Nucleus accumbens (tissue), 56 donors: Measurements from ENCODE around the gene RNF186.
"Not testable (repeated sequence)": the region's sequence is repeated elsewhere in the genome, so short reads cannot be mapped to it uniquely, and the experiment has no call there.

ENCODE experiments used
- DNase-seq, 56 donors: peaks; one replicate each; lab custom pipeline; 2025; lab: John Stamatoyannopoulos, UW

RNF186 gene

DNA sequence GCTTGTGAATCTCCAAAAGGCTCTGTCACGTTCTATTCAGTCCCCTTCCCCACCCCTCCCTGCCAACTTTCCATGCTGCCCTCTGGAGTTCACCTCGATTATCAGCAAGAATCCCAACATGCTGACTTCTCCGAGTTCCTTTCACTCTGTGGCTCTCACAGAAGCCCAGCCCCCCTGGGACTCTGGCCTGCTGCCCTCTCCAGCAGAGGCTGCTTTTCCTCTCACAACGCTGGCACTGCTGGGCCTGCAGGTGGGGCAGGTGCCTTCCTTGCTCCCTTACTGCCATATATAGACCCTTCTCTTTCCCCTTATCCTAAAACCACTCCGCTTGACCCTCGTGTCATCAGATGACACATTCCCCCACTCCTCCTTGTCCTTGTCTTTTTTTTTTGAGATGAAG lies 10.2 kb upstream of the RNF186 start:
- no peak for DNase-seq

DNA sequence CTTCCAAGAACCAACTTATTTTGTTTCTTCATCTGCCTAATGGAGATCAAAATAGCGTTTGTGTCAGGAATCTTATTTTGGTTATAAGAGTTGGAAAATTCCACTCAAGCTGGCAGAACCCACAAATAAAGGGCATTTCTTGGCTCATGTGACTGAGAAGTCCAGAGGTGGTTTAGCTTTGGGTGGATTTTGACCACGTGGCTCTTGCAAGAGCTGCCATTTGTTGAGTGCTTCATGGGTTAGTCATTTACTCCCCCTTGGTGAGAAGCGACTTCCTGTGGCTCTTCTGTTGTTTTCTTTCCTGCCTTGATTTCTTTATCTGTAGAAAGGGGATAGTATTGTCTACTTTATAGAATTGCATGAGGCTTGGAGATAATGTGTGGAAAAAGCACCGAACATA lies 9.5 kb upstream of the RNF186 start:
- DNase-seq: no peak

DNA sequence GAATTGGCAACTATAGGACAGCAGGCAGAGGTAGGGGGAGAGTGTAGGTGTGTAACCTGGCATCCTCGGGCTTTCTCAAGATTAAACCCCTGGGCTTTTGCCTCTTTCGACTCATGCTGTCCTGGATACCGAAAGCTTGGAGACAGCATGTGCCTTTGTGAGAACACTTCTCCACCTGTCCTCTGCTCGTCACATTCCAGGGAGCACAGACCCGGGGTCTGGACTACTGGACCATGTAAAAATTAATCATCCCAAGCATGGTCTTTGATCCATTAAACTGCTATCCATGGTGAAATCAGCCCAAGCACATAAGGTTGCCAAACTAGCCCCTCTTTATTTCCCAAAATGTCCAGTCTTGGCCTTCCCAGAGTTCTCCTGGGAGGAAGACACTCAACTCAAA lies 9.0 kb upstream of the RNF186 start:
- DNase-seq: no peak

DNA sequence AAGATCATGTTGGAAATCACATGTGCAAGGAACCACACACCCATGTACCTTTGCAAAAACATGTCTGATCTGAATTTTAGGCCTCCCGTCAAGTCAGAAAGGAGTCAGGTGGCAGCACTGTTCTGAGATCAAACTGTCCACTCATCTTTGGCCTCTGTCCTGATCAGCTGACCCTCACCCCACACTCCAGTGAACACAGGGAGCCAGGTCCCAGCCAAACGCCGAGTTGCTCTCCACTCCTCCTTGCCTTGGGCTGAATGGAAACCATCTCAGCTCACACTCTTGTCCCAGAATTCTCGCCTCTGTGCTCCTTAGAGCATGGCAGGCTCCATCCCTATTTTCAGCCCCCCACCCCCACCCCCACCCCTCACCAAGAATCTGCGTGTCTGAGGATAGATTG lies 4.6 kb upstream of the RNF186 start:
- DNase-seq: no peak

DNA sequence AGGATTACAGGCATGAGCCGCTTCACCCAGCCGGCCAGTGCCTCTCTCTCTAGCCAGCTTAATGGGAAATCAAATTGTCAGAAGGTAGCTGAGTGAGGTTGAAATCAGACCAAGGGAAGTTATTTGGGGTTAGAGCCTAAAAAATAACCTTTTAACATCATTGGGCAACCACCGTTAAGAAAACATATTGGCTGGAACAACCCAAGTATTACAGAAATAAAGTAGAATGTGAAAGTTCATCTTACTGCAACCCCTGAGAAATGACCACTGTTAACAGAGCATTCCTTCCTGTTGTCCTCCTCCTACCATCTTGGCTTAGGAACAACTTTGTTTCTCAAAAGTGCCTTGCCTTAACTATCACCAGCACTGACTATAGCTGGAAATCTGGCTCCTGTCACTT lies 3.2 kb upstream of the RNF186 start:
- DNase-seq: no peak

DNA sequence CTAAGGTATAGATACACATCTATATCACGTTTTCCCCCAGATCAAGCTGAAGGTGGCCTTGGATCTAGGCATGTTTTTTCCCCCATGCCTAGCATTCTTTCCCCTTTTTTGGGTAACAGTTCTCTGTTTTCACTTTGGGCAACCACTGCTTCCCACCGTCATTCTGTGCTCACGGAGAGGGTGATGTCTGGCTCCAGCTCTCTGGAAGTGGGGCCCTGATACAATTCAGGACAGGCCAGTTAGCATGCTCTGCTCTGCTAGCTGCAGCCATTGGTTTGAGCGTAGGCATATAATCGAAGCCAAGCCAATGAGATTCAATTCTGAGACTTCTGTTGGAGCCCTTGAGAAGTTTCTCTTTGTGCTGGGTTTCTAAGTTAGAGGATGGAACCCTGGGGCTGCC lies 2.1 kb upstream of the RNF186 start:
- no peak for DNase-seq

DNA sequence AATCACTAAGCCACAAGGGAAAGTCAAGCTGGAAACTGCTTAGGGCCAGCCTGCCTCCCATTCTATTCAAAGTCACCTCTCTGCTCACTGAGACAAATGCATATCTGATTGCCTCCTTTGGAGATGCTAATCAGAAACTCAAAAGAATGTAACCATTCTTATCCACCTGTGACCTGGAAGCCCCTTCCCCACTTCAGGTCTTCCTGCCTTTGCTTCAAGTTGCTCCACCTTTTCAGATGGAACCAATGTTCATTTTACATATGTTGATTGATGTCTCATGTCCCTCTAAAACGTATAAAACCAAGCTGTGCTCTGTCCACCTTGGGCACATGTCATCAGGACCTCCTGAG lies 1.6 kb upstream of the RNF186 start:
- DNase-seq: not testable (repeated sequence)

DNA sequence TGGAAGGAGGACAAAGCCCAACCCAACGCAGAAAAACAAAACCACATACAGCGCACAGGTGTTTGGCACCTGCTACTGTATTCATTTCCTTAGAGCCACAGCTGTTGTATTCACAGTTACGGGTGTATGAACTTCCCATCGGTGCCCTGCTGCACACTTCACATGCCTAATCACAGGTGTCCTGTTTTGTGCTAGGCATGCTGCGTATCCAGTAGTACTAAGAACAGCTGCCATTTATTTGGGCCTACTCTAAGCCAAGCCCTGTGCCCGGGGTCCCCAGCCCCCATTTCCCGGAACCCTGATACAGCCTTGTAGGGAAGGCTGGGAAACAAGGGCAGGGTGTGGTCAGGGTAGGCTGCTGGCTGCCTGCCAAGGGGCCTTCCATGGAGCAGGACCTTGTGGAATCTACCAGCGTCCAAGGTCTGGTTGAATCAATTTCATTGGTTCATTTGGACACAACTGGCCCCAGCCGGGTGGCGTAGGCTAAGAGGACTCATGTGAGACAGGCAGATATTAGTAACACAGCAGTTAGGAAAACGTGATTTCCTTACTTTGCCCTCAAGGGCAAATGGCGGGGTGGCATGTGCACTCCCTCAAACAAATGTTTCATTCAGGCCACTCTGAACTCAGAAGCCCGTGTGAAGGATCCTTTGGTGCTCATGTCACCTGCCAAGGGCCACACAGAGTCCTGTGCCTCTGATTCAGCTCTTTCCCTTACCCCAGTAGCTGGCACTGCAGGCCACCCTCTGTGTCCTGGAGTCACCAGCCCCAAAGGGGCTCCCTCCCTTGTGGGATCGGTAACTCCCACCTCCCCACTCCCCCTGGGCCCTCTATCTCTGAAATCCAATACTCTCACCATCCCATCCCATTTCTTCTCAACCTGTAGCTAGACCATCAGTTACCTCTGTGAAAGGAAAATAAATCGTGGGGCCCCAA lies 986 bp upstream of the RNF186 start:
- DNase-seq: no peak

DNA sequence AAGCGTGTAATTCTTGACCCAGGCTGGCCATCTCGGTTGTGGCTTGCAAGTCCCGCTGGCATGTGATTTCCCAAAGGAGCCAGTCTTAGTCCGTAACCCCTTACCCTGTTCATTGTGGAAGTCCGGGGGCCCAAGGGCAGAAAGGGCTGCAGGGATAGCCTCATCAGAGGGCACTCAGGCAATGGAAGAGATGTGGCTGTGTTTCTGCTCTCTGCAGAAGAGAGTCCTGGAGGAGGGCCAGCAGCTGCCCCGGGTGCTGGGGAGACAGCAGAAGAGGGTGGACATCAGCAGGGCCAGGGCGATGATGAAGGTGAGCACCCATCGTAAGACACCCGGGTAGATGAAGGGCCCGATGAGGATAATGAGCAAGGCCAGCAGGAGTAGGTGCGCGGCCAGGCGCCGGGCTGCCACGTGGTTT lies 830 bp downstream of the RNF186 start:
- no peak for DNase-seq

DNA sequence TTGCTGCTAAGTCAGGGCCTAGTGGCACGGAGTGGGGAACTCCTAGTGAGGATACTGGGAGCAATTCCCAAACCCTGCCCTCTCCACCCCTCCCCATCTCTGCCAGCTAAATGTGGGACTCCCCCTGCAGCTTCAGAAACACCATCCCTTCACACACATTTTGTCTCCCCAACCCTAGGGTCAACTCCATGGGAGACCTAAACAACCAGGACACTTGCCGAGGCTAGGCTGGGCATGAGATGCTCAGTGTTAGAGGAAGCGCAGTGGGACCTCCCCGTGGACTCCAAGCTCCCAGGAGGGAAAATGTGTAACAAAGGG lies 1.5 kb downstream of the RNF186 start:
- no peak for DNase-seq

DNA sequence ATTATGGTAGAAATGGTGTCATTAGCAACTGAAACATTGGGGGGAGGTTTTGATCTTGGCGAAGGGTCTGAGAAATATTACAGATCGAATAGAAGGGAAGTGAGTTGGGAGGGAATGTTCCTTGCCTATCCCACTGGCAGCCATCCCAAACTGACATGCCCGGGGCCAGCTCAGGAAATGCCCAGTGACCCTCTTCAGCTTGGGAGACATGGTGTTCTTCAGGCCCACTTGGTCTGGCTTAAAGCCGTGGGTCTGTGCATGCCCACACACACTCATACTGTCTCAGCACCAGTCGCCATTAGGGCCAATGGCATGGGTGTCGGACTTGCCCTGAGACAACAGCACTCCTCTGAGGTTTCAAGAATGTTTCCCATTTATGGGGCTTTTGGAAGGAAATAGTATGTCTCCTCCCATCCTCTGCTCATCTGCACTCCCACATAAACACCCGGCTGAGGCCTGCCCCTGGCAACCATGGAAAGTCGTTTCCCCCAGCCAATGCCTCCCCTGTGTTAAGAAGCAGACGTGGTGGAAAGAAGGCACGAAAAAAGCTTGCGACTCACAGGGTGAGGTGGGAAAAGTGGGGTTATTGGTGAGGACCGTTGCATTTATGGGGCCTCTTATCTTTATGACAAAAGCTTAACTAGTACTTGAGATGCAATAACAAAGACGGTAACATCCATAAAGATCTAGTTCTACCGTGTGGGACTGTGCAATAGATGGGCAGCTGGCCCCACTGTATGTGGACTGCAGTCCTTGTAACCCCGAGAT lies 2.0 kb downstream of the RNF186 start:
- no peak for DNase-seq

DNA sequence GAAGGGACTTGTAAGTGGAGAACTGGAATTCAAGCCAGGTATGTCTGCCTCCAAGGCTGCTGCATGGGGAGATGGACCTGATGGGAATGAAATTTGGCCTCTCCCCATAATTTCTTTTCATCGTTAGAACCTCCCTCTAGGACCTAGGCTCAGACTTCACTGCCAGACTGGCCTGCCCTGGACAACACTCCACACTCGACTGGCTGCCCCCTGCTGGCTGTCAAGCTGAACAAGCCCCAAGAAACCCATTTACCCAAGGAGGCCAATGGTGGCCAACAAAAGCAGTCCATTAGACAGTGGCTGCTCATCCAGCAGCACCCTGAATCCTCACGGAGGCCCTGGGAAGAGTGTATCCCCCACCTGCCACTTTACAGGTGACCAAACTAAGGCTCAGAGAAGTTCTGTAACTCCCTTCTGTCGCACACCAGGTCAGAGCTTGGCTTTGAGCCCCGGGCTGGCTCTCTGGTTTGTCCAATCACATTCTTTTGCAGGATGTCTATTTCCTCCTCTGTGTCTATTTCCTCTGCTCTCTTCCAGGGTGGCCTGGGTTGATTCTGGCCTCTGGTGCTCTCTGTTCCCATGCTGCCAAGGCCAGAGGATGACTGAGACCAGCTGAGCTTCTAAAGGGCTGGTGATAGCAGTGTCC lies 3.8 kb downstream of the RNF186 start:
- DNase-seq: peak in 1 of 56 donors; percentile 7

DNA sequence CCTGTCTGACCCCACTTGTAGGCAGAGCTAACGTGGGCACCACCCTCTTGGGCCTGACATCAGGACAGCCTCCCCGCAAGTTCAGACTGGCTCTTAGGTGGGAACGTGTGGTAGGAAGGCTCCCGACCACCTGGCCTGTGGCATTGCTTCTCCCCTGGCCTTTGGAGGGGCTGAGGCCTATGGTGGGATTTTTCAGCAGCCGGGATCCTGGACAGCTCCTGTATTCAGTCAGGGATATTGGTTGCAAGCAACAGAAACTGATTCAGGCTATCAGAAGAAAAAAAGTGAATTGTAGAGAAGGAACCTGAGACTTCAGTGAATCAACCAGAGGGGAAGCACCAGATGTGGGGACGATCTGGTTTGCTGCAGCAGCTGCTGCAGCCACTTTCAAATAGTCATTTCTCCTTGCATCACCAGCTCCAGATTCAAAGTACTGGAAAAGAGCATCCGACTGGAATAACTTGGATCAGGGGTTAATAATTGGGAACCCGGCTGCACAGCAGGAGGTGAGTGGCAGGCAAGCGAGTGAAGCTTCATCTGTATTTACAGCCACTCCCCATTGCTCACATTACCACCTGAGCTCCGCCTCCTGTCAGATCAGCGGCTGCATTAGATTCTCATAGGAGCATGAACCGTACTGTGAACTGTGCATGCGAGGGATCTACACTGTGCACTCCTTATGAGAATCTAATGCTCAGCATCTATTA lies 5.9 kb downstream of the RNF186 start:
- no peak for DNase-seq

DNA sequence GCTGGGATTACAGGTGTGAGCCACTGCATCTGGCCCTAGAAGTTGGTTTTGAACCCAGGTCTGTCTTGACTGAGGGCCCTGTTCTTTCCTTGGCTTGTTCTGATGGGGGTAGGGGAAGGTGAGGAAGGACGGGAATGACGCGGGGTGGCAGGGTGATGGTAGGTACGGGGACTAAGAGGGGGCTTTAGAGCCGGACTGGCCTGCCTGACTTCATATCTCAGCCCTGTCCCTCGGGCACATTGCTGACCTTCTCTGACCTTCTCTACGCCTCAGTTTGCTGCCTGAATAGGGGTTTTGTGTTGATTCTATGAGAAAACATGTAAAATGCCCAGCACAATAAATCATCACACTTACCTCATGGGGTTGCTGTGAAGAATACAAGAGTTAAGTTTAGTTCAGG lies 6.7 kb downstream of the RNF186 start:
- no peak for DNase-seq

DNA sequence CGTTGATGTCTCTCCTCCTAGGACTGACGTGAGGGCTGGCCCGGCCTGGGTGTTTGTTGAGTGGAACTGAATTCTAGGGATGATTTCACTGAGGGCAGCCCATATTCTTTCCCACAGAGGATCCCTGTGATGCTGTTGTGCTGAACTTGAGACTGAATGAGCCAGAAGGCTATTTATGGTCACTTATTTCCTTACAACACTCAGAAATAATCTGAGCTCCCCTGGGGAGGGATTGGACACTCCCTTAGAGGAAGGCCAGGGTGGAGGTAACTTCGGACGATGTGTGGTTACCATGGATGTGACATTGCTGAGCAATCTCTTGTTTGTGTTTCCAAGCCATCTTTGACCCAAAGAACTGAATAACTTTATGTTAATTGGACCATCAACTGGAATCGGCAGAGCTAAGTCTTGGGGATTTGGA lies 10.2 kb downstream of the RNF186 start:
- no peak for DNase-seq

DNA sequence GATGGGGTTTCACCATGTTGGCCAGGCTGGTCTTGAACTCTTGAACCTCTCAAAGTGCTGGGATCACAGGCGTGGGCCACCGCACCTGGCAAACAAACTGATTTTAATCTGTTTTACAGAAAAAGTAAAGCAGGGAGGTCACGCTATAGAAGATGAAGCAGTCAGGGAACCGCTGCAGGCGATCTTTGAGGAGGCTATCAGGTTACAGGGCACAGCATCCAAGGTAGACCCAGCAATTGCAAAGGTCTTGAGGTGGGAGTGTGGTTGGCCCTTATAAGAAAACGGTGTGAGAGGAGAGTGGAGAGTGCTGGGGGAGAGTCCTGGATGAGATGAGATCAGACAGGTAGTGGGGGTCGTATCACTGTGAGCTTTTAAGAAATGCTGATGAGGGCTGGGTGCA lies 12.8 kb downstream of the RNF186 start:
- no peak for DNase-seq

DNA sequence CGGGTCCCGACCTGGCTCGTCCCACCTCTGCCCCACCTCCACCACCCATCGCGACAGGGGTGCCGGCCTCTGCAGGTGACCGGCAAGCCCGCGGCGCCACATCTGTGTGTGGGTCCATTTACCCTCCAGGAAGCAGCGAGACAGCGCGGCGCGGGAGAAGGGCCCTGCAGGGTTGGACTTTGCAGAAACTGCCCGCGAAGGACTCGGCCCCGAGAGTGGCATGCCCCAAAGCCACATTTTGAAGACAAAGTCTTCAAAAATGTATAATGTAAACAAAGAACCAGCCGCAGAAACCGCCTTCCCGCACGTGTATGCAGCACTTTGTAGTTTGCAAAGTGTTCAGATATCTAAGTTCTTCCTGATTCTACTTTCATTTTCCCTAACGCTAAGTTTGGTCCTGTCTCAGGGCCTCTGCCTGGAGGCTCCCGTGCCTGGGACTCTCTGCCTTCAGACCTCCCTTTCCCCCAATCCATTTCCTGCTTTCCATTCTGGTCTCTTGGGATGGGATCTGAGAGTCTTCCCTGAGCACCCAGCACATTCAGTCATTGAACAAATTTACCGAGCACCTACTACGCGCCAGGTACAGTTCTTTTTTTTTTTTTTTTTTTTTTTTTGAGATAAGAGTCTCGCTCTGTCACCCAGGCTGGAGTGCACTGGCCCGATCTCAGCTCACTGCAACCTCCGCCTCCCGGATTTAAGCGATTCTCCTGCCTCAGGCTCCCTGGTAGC lies 14.8 kb downstream of the RNF186 start:
- DNase-seq: peak in 4 of 56 donors; percentile 1 to 20 (median 4)

DNA sequence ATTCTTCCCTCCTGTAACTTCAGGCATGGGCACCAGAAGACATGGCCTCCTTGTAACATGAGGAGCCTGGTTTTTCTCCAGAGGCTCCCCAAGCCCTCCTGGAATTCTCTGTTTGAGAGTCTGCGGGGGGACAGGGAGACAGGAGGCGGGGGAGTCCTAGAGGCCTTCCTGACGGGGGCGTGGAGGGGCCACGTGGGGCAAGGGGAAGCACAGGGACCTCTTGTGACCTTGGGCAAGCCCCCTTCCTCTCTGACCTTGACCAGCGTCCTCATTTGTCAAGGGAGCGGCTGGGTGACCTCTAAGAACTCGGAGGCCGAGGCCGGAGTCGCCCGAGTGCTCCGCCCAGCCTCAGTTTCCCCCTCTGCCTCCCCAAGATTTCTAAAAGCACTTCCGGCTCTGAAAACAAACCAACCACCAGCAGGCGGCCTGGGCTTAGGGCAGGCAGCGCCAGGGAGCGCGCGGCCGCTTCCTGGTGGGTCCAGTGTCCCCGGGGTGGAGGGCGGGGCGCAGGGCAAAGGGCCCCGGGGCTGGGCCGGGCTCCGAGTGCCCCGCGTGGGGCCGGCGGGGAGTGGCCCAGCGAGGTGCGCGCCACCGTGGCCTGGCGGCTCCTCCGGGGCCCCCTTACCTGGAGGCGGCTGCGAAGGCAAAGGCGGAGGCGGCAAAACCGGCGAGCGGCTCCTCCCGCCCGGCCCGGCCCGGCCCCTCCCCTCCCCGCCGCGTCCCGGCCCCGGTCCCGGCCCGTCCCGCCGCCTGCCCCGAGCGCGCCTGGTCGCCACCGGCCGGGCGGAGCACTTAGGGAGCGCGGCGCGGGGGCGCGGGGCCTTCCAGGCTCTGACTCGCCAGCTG lies 15.6 kb downstream of the RNF186 start, which contains the start of gene TMCO4:
TMCO4 (minus strand) TSS at position 687 of the 846 bp plus-strand sequence. CDS start 19,158 bp downstream, outside the sequence.
- DNase-seq: peak in 7 of 56 donors; percentile 2 to 40 (median 4)
